ENCODE results near the gene MIGA1.
A peak's percentile ranks its signal among the peaks of the same experiment; 100 is the strongest.

DNA sequence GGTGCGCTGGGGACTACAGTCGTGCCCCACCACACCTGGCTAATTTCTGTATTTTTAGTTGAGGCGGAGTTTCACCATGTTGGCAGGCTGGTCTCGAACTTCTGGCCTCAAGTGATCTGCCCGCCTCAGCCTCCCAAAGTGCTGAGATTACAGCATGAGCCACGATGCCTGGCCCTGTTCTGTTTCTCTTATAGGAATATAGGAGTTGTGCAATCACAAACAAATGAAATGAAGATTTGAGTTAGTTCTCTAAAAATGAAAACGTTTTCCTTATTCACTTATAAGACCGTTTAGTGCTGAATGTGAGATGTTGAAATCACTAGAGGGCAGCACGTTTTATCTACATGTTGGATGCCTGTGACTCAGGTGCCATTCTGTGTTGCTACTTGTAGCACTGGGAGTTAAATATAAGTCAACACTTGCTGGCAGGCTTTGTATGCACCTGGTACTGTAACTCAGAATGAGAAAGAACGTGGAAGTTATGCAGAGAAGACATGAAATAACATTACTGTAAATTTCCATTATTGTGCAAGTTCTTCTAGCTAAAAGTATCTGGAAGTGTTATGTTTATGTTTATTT lies 45.8 kb downstream of the MIGA1 start:
- TF ChIP-seq, protein P1, sequence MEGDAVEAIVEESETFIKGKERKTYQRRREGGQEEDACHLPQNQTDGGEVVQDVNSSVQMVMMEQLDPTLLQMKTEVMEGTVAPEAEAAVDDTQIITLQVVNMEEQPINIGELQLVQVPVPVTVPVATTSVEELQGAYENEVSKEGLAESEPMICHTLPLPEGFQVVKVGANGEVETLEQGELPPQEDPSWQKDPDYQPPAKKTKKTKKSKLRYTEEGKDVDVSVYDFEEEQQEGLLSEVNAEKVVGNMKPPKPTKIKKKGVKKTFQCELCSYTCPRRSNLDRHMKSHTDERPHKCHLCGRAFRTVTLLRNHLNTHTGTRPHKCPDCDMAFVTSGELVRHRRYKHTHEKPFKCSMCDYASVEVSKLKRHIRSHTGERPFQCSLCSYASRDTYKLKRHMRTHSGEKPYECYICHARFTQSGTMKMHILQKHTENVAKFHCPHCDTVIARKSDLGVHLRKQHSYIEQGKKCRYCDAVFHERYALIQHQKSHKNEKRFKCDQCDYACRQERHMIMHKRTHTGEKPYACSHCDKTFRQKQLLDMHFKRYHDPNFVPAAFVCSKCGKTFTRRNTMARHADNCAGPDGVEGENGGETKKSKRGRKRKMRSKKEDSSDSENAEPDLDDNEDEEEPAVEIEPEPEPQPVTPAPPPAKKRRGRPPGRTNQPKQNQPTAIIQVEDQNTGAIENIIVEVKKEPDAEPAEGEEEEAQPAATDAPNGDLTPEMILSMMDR (IDR thresholded peaks at IDR 0.05): peak in 4 of 6 experiments; percentile 9 to 30 (median 26)
- no peak for TF ChIP-seq POLR2A (IDR thresholded peaks at IDR 0.05)
